C4-2B (cell line): ENCODE data around the gene CARMIL1.

ENCODE experiments used
- H3K27ac ChIP-seq: fragments of 450-650 bp; 2 replicates; pipeline ENCODE4 v1.5.1; 2017
- CTCF ChIP-seq: fragments of 450-650 bp; conservative IDR thresholded peaks from 2 replicates; pipeline ENCODE4 v1.5.1; 2017; ENCODE audit warnings: mild to moderate bottlenecking
- ZFX ChIP-seq: fragments of 450-650 bp; IDR thresholded peaks from 2 replicates; pipeline ENCODE4 v1.6.1; 2017

Gene CARMIL1

GRCh38 chr6:25639653-25640052 is 360.5 kb downstream of the CARMIL1 start:
- TF ChIP-seq ZFX, result no peak
- H3K27ac ChIP-seq, result no peak overlapping the region

- no peak overlapping the region; the same call in 1 of the 2 replicates for H3K27ac ChIP-seq
- no peak for TF ChIP-seq CTCF
- no peak for TF ChIP-seq ZFX
These were observed 361.3 kb downstream of the CARMIL1 start for GRCh38 chr6:25640446-25640845.

GRCh38 chr6:25640891-25641290 is 361.7 kb downstream of the CARMIL1 start:
- no peak overlapping the region; the same call in 1 of the 2 replicates for H3K27ac ChIP-seq
- TF ChIP-seq CTCF, result no peak
- TF ChIP-seq ZFX, result no peak

- H3K27ac ChIP-seq, result peak overlapping the region; percentile 51; the same call in 1 of the 2 replicates
- TF ChIP-seq ZFX (no peak), CTCF (no peak)
These were observed 362.2 kb downstream of the CARMIL1 start for GRCh38 chr6:25641377-25641776.

- TF ChIP-seq CTCF, result no peak
- no peak for TF ChIP-seq ZFX
- H3K27ac ChIP-seq, result peak overlapping the region; percentile 75; the same call in 1 of the 2 replicates
These were observed 362.9 kb downstream of the CARMIL1 start for GRCh38 chr6:25641940-25642666.

GRCh38 chr6:25642667-25643328 is 363.6 kb downstream of the CARMIL1 start:
- H3K27ac ChIP-seq, result peak overlapping the region; percentile 75; the same call in 1 of the 2 replicates
- no peak for TF ChIP-seq ZFX
- TF ChIP-seq CTCF, result no peak

GRCh38 chr6:25645916-25646315 is 366.7 kb downstream of the CARMIL1 start:
- H3K27ac ChIP-seq, result no peak overlapping the region
- TF ChIP-seq ZFX (no peak), CTCF (no peak)
